PC-9 (cell line): Measurements from ENCODE around the gene CFAP410.

Experiments used
- EZH2 ChIP-seq: fragments of 200-600 bp; sonication (generic); IDR thresholded peaks from 2 replicates; pipeline ENCODE4 v1.8.0; 2017; ENCODE audit warnings: antibody characterized with exemption, low read depth
- TF ChIP-seq, protein P1 (sequence below): fragments of 200-600 bp; sonication (generic); conservative IDR thresholded peaks from 2 replicates; pipeline ENCODE4 v1.6.1; 2017; ENCODE audit warnings: mixed run types, antibody characterized with exemption, mild to moderate bottlenecking, moderate library complexity

- no peak for TF ChIP-seq EZH2
- TF ChIP-seq, protein P1, sequence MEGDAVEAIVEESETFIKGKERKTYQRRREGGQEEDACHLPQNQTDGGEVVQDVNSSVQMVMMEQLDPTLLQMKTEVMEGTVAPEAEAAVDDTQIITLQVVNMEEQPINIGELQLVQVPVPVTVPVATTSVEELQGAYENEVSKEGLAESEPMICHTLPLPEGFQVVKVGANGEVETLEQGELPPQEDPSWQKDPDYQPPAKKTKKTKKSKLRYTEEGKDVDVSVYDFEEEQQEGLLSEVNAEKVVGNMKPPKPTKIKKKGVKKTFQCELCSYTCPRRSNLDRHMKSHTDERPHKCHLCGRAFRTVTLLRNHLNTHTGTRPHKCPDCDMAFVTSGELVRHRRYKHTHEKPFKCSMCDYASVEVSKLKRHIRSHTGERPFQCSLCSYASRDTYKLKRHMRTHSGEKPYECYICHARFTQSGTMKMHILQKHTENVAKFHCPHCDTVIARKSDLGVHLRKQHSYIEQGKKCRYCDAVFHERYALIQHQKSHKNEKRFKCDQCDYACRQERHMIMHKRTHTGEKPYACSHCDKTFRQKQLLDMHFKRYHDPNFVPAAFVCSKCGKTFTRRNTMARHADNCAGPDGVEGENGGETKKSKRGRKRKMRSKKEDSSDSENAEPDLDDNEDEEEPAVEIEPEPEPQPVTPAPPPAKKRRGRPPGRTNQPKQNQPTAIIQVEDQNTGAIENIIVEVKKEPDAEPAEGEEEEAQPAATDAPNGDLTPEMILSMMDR, result no peak
Observed at GRCh38 chr21:44291936-44292811, 47.0 kb downstream of the CFAP410 start.
